HG02885 (cell line): ENCODE measurements around the gene CHD5.

ENCODE experiments used
- ATAC-seq: cut with Tn5 transposase; IDR thresholded peaks from one replicate; pipeline ENCODE4 v1.9.1; 2021; ENCODE audit warnings: mild to moderate bottlenecking; ENCODE audit not compliant: unreplicated experiment, poor library complexity

The CHD5 gene

GRCh38 chr1:6140413-6140812 lies 39.7 kb downstream of the CHD5 start:
- ATAC-seq: no peak

- ATAC-seq: no peak
Measured at GRCh38 chr1:6137758-6138157, 42.4 kb downstream of the CHD5 start.

- no peak for ATAC-seq
Measured at GRCh38 chr1:6136516-6137220, 43.5 kb downstream of the CHD5 start.

GRCh38 chr1:6134741-6135510 lies 45.2 kb downstream of the CHD5 start:
- no peak for ATAC-seq

- no peak for ATAC-seq
Measured at GRCh38 chr1:6134206-6134605, 45.9 kb downstream of the CHD5 start.

GRCh38 chr1:6133146-6133895 lies 46.8 kb downstream of the CHD5 start:
- ATAC-seq: no peak

- no peak for ATAC-seq
Measured at GRCh38 chr1:6131561-6131960, 48.6 kb downstream of the CHD5 start.

GRCh38 chr1:6130596-6130995 lies 49.5 kb downstream of the CHD5 start:
- ATAC-seq: no peak

- no peak for ATAC-seq
Measured at GRCh38 chr1:6130036-6130435, 50.1 kb downstream of the CHD5 start.

GRCh38 chr1:6129313-6129712 lies 50.8 kb downstream of the CHD5 start:
- no peak for ATAC-seq

GRCh38 chr1:6128276-6129081 lies 51.6 kb downstream of the CHD5 start:
- ATAC-seq: no peak

- no peak for ATAC-seq
Measured at GRCh38 chr1:6127587-6128163, 52.4 kb downstream of the CHD5 start.

- no peak for ATAC-seq
Measured at GRCh38 chr1:6126521-6127067, 53.5 kb downstream of the CHD5 start.

GRCh38 chr1:6126028-6126427 lies 54.1 kb downstream of the CHD5 start:
- ATAC-seq: no peak

- ATAC-seq: no peak
Measured at GRCh38 chr1:6125366-6125765, 54.8 kb downstream of the CHD5 start.

- no peak for ATAC-seq
Measured at GRCh38 chr1:6124746-6125365, 55.3 kb downstream of the CHD5 start.

GRCh38 chr1:6124341-6124740 lies 55.8 kb downstream of the CHD5 start:
- no peak for ATAC-seq

- no peak for ATAC-seq
Measured at GRCh38 chr1:6123816-6124215, 56.3 kb downstream of the CHD5 start.

- ATAC-seq: no peak
Measured at GRCh38 chr1:6123083-6123482, 57.0 kb downstream of the CHD5 start.
